Measurements from ENCODE around the gene DOP1A. TPM values are rescaled to one million over a fixed set of nuclear protein-coding genes. Genes with fewer than 3 reads are reported as not detected.
A peak's percentile ranks its signal among the peaks of the same experiment; 100 is the strongest.

DOP1A gene
- total RNA-seq, 1 experiment from 2014 or later, result 31.9 TPM

DNA sequence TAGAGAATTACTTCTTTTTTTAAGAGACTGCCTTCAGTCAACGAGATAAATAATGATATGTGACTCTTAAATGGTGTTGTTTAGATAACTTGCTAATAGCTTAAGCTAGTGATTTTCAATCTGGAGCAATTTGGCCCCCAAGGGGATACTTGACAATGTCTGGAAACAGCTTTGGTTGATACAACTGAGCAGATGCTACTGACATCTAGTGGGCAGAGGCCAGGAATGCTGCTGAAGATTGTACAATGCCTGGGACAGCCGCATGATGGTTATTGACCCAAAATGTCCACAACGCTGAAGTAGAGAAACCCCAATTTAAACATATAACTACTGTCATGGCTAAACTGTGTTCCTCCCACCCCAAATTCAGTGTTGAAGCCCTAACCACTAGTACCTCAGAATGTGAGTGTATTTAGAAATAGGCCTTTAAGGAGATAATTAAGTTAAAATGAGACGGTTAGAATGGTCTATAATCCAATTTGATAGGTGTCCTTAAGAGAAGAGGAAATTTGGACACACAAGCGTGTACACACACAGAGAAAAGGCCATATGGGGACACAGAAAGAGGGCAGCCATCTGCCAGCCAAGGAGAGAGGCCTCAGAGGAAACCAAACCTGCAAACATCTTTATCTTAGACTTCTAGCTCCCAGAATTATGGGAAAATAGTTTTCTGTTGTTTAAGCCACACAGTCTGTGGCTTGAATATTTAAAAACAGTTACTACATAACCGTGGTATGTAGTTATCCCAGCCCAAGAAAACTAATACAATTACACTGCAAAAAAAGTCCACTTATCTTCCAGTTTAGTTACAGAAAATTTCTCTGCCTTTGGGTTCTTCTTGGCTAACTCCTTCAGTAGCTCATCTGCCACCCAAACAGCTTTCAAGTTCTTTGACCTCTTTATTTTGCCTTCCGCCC, 147.9 kb downstream of the DOP1A start:
- Histone ChIP-seq H3K9me3 (ENCODE audit: low read depth, low read length, poor library complexity, severe bottlenecking) (no peaks in the 10 kb centered on the region), H3K27ac (ENCODE audit: low read depth, low read length, poor library complexity, severe bottlenecking) (peak overlapping the region; percentile 53), H3K27me3 (replicated peaks; ENCODE audit: insufficient read depth, low read depth, low read length, poor library complexity) (no peaks in the 10 kb centered on the region), H3K4me1 (ENCODE audit: insufficient read depth, low read length, poor library complexity, severe bottlenecking) (peaks cover 36% of the 10 kb centered on the region), H3K36me3 (ENCODE audit: insufficient read depth, low read length, poor library complexity, severe bottlenecking) (peaks cover 10% of the 10 kb centered on the region), H3K4me3 (ENCODE audit: low read depth, low read length, poor library complexity, severe bottlenecking) (no peak overlapping the region)
- BruUV-seq (replicated peaks), result no TSS peak
- TF ChIP-seq EZH2 (IDR thresholded peaks at IDR 0.05; ENCODE audit: borderline replicate concordance, low read depth, low read length, poor library complexity, severe bottlenecking), result no peak
- peak; percentile 93 for TF ChIP-seq CTCF (conservative IDR thresholded peaks at IDR 0.05; ENCODE audit: low read depth, low read length)
- DNase-seq (ENCODE audit: low spot score), result peak; percentile 92
- intact Hi-C loops (cut with micrococcal nuclease; ENCODE audit: unreplicated experiment), result loop anchor here (1.0 to 10.0 kb wide), 2 partner anchors 148 to 961 kb away; partner anchors contain the start of gene DOP1A
- ChIA-PET POLR2A (ENCODE audit: low non-redundant PET) (interaction anchor here (0.7 kb wide), 2 partner anchors 11 to 32 kb away, joined by 3 read pairs; no protein-coding TSS in a partner anchor), CTCF (interaction anchor here (0.6 to 3.1 kb wide), 6 partner anchors 149 to 321 kb away, joined by 3 to 42 read pairs (median 4); partner anchors contain the start of genes DOP1A, PRSS35 and UBE3D)

DNA sequence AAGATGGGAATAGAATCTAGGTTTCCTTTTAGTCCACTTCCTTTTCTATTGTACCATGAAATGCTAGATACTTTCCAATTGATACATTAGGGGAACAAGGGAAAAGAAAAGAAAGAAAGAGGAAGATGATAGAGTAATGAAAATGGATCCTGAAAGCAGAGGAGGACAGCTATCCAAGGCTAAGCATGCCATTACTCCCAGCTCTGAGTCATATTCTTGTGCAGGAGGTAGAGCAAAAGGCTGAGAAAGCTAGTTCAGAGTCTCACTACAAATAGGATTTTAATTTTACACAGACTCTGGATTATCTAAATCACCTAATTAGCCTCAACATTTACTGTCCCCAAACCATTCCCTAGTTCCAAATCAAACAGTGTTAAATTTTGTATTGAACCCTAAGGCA, 149.3 kb downstream of the DOP1A start:
- Histone ChIP-seq H3K27me3 (replicated peaks; ENCODE audit: insufficient read depth, low read depth, low read length, poor library complexity) (no peaks in the 10 kb centered on the region), H3K9me3 (ENCODE audit: low read depth, low read length, poor library complexity, severe bottlenecking) (no peaks in the 10 kb centered on the region), H3K27ac (ENCODE audit: low read depth, low read length, poor library complexity, severe bottlenecking) (peak overlapping the region; percentile 27), H3K4me3 (ENCODE audit: low read depth, low read length, poor library complexity, severe bottlenecking) (no peak overlapping the region), H3K36me3 (ENCODE audit: insufficient read depth, low read length, poor library complexity, severe bottlenecking) (peaks cover 4% of the 10 kb centered on the region), H3K4me1 (ENCODE audit: insufficient read depth, low read length, poor library complexity, severe bottlenecking) (peaks cover 50% of the 10 kb centered on the region)
- intact Hi-C loops (cut with micrococcal nuclease; ENCODE audit: unreplicated experiment), result loop anchor here (10.0 kb wide), 1 partner anchor 962 kb away; no protein-coding TSS in a partner anchor
- CTCF ChIA-PET, result interaction anchor here (3.1 kb wide), 1 partner anchor 150 kb away, joined by 42 read pairs; the partner anchor contains the start of genes DOP1A and UBE3D
- POLR2A ChIA-PET (ENCODE audit: low non-redundant PET), result no interaction called here
- no TSS peak for BruUV-seq (replicated peaks)
- DNase-seq (ENCODE audit: low spot score), result no peak
- TF ChIP-seq CTCF (conservative IDR thresholded peaks at IDR 0.05; ENCODE audit: low read depth, low read length), result no peak
- no peak for TF ChIP-seq EZH2 (IDR thresholded peaks at IDR 0.05; ENCODE audit: borderline replicate concordance, low read depth, low read length, poor library complexity, severe bottlenecking)

Other genes with a start within 250 kb of the DOP1A start
- 35.6 and 38.0 TPM in 2 replicates for gene UBE3D, start 1.8 kb upstream of the DOP1A start, total RNA-seq (2021)
- gene PGM3, start 125.6 kb downstream of the DOP1A start, total RNA-seq (2021), result 55.4 and 71.7 TPM in 2 replicates
- gene RWDD2A, start 125.7 kb downstream of the DOP1A start, total RNA-seq (2021), result 2.4 and 3.6 TPM in 2 replicates